Activated T-cell treated with anti-CD3 and anti-CD28 coated beads, Interleukin-2, amount 50 U/mL, for 4 hours (primary cell): Measurements from ENCODE around the gene PIK3C2G. TPM values are rescaled to one million over a fixed set of nuclear protein-coding genes. Genes with fewer than 3 reads are reported as not detected.

Source experiments
- ATAC-seq, 2 donors: fragments of 200-7000 bp; cut with Tn5 transposase; one replicate each; pipeline ENCODE4 v1.10.0; 2021
- DNase-seq: peaks from one replicate; pipeline ENCODE4 v3.0.0-alpha.2; 2020
- H3K27me3 Mint-ChIP-seq: one replicate; pipeline ENCODE4 v1.8.0; 2021; ENCODE audit warnings: low read depth, mixed read lengths
- H3K36me3 Mint-ChIP-seq: one replicate; pipeline ENCODE4 v1.8.0; 2022; ENCODE audit warnings: mixed read lengths; ENCODE audit not compliant: insufficient read depth
- H3K4me1 Mint-ChIP-seq: one replicate; pipeline ENCODE4 v1.8.0; 2021; ENCODE audit warnings: low read depth, mixed read lengths
- H3K4me3 Mint-ChIP-seq: one replicate; pipeline ENCODE4 v1.8.0; 2021; ENCODE audit warnings: mild to moderate bottlenecking, moderate library complexity, mixed read lengths
- H3K9me3 Mint-ChIP-seq: one replicate; pipeline ENCODE4 v1.8.0; 2021; ENCODE audit warnings: mixed read lengths
- total RNA-seq, 3 donors: library from RNA; stranded (reverse); gene quantifications; one replicate each; pipeline ENCODE4 v1.2.1, GENCODE V29; 2021

PIK3C2G gene
- total RNA-seq, 3 donors from 2014 or later, result not detected

GRCh38 chr12:18261906-18262305 is 588 bp downstream of the PIK3C2G start:
- no peaks in the 10 kb centered on the region for H3K36me3 Mint-ChIP-seq

DNA sequence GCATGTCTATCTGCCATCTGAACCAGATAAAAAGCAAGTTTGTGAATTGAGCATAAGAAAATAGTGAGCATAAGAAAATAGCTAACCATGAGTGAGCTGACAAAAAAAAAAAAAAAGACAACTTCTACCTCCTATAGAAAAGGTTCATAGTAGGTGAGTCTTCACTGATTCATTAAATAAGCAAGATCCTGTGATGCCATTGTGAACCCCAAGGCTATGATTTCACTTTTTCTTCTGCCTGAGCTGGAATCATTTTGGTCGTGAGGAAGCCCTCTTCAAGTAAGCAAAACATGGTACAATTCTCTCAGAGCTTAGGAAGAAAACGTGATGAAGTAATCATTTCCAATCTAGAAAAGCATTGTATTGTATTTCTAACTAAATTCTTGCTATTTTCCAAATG is 1.2 kb downstream of the PIK3C2G start:
- DNase-seq, result no peak
- H3K27me3 Mint-ChIP-seq, result no peaks in the 10 kb centered on the region
- no peaks in the 10 kb centered on the region for H3K36me3 Mint-ChIP-seq
- H3K9me3 Mint-ChIP-seq, result peaks cover 6% of the 10 kb centered on the region
- ATAC-seq, result no peak
- H3K4me1 Mint-ChIP-seq, result no peaks in the 10 kb centered on the region
- H3K4me3 Mint-ChIP-seq, result no peak overlapping the region

More at GRCh38 chr12:18261906-18262305, 588 bp downstream of the PIK3C2G start:
- Mint-ChIP-seq H3K27me3 (no peaks in the 10 kb centered on the region), H3K4me1 (no peaks in the 10 kb centered on the region), H3K4me3 (no peak overlapping the region), H3K9me3 (peaks cover 4% of the 10 kb centered on the region)
- ATAC-seq (no peak), DNase-seq (no peak)

- Mint-ChIP-seq H3K36me3 (no peaks in the 10 kb centered on the region), H3K27me3 (no peaks in the 10 kb centered on the region), H3K9me3 (peaks cover 9% of the 10 kb centered on the region), H3K4me1 (no peaks in the 10 kb centered on the region), H3K4me3 (no peak overlapping the region)
- ATAC-seq (no peak), DNase-seq (no peak)
Measured at GRCh38 chr12:18264581-18265075, 3.3 kb downstream of the PIK3C2G start.

DNA sequence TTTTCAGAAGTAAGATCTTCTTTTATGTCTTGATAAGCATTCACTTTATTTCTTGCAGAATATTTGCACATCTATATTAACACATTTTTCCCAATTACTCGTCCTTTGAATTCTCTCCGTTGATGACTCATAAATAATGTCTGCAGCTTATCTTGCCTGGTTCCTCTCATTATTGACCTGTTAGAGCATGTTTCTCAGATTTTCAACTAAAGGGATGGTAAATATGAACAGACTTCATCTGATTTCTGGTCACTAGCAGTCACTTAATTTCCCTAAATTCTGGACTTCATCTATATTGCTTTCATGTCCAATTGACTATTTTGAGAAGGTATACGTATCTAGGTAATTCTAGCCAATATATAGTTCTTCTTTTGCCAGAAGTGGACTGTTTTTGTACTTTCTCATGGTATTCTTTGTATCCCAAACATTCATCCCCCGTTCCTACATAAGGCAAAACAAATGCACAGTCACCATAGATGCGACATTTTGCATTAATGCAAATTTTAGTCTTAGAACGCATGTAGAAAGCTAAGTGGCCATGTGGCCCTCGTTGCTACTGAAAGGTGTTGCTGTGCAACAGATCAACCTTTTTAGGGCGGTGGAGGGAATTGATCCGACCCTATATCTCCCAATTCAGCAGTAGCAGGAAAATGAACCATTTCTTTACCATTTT is 6.2 kb downstream of the PIK3C2G start:
- ATAC-seq (no peak), DNase-seq (no peak)
- Mint-ChIP-seq H3K4me3 (no peak overlapping the region), H3K4me1 (no peaks in the 10 kb centered on the region), H3K36me3 (no peaks in the 10 kb centered on the region), H3K27me3 (no peaks in the 10 kb centered on the region), H3K9me3 (peaks cover 9% of the 10 kb centered on the region)

GRCh38 chr12:18270958-18271460 is 9.7 kb downstream of the PIK3C2G start:
- H3K4me1 Mint-ChIP-seq, result no peaks in the 10 kb centered on the region
- peaks cover 12% of the 10 kb centered on the region for H3K9me3 Mint-ChIP-seq
- ATAC-seq (no peak), DNase-seq (no peak)
- no peaks in the 10 kb centered on the region for H3K36me3 Mint-ChIP-seq
- no peaks in the 10 kb centered on the region for H3K27me3 Mint-ChIP-seq
- no peak overlapping the region for H3K4me3 Mint-ChIP-seq

DNA sequence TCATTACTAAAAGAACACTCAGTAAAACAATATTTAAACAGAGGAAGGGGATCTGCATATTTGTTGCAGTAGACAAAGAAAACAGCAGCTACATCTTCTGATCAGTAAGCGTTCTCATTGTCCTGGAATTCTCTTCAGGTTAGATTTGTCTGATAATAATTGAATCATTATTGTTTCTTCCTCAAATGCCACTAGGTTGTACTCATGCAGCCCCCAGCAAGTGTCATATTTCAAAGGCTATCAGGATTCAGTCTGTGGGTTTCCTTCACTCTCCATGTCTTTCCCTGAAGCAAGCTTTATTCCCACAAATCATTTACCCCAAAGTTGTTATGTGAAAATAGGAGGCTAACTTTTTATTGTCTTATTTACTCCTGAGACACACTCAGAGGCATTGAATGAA is 14.7 kb downstream of the PIK3C2G start:
- Mint-ChIP-seq H3K36me3 (no peaks in the 10 kb centered on the region), H3K4me3 (no peak overlapping the region), H3K4me1 (no peaks in the 10 kb centered on the region), H3K9me3 (peaks cover 15% of the 10 kb centered on the region), H3K27me3 (no peaks in the 10 kb centered on the region)
- DNase-seq (no peak), ATAC-seq (no peak)

GRCh38 chr12:18277196-18277595 is 15.9 kb downstream of the PIK3C2G start:
- Mint-ChIP-seq H3K4me3 (no peak overlapping the region), H3K36me3 (no peaks in the 10 kb centered on the region), H3K27me3 (no peaks in the 10 kb centered on the region), H3K9me3 (peaks cover 19% of the 10 kb centered on the region), H3K4me1 (no peaks in the 10 kb centered on the region)
- DNase-seq (no peak), ATAC-seq (no peak)

DNA sequence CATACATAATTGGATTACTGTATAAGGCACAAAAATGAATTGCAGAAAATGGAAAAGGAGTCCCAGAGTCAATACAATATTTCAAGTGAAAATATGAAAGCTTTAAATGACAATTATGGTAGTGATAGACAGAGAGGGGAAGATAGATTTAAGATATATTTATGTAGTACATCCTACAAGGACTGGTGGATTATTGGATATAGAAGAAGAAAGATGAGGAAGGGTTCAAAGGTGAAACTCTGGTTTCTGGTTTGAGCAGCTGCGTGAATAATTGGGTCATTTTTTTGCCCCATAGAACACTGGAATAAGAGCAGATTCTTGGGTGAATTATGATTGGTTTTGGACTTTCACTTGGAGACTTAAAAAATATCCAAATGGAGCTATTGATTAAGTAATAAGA is 19.4 kb downstream of the PIK3C2G start:
- Mint-ChIP-seq H3K4me3 (no peak overlapping the region), H3K9me3 (peaks cover 15% of the 10 kb centered on the region)

GRCh38 chr12:18281941-18282340 is 20.6 kb downstream of the PIK3C2G start:
- Mint-ChIP-seq H3K9me3 (peaks cover 16% of the 10 kb centered on the region), H3K4me3 (no peak overlapping the region), H3K27me3 (no peaks in the 10 kb centered on the region), H3K4me1 (no peaks in the 10 kb centered on the region), H3K36me3 (no peaks in the 10 kb centered on the region)
- ATAC-seq (no peak), DNase-seq (no peak)

More for the DNA sequence above, 19.4 kb downstream of the PIK3C2G start:
- Mint-ChIP-seq H3K27me3 (no peaks in the 10 kb centered on the region), H3K4me1 (no peaks in the 10 kb centered on the region), H3K36me3 (no peaks in the 10 kb centered on the region)
- ATAC-seq (no peak), DNase-seq (no peak)

DNA sequence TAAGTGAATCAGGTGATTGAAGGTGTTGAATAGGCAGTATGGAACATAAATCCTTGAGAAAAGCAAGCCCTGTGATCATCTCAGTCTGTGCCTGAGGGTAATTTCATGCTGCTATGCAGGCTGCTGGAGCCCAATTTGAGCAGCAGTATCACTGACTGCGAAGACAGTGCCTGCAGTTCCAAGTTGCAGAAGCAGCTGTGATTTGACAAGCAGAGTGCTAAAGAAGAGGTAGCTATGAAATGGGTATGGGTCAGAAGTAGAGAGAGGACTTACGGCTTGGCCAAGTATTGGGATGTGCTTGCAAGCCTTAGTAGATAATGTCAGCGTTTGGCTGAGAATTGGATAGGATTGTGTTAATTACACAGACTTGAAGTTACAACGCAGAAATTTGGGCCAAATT is 22.5 kb downstream of the PIK3C2G start:
- H3K4me1 Mint-ChIP-seq, result no peaks in the 10 kb centered on the region
- ATAC-seq (no peak), DNase-seq (no peak)
- no peaks in the 10 kb centered on the region for H3K27me3 Mint-ChIP-seq
- H3K4me3 Mint-ChIP-seq, result no peak overlapping the region
- H3K36me3 Mint-ChIP-seq, result no peaks in the 10 kb centered on the region
- peaks cover 16% of the 10 kb centered on the region for H3K9me3 Mint-ChIP-seq

- no peak overlapping the region for H3K4me3 Mint-ChIP-seq
- H3K36me3 Mint-ChIP-seq, result no peaks in the 10 kb centered on the region
- no peak for ATAC-seq
- no peaks in the 10 kb centered on the region for H3K27me3 Mint-ChIP-seq
- no peaks in the 10 kb centered on the region for H3K4me1 Mint-ChIP-seq
- H3K9me3 Mint-ChIP-seq, result peaks cover 16% of the 10 kb centered on the region
- no peak for DNase-seq
Measured at GRCh38 chr12:18284386-18284785, 23.1 kb downstream of the PIK3C2G start.

- no peaks in the 10 kb centered on the region for H3K27me3 Mint-ChIP-seq
- no peak overlapping the region for H3K4me3 Mint-ChIP-seq
- DNase-seq (no peak), ATAC-seq (no peak)
- H3K36me3 Mint-ChIP-seq, result no peaks in the 10 kb centered on the region
- H3K4me1 Mint-ChIP-seq, result no peaks in the 10 kb centered on the region
- H3K9me3 Mint-ChIP-seq, result peaks cover 16% of the 10 kb centered on the region
Measured at GRCh38 chr12:18285161-18285560, 23.8 kb downstream of the PIK3C2G start.

GRCh38 chr12:18290386-18290785 is 29.1 kb downstream of the PIK3C2G start:
- no peak for ATAC-seq
- no peaks in the 10 kb centered on the region for H3K27me3 Mint-ChIP-seq

GRCh38 chr12:18294889-18295288 is 33.6 kb downstream of the PIK3C2G start:
- no peaks in the 10 kb centered on the region for H3K27me3 Mint-ChIP-seq
- no peak overlapping the region for H3K4me3 Mint-ChIP-seq
- H3K9me3 Mint-ChIP-seq, result peaks cover 9% of the 10 kb centered on the region
- ATAC-seq (no peak), DNase-seq (no peak)
- no peaks in the 10 kb centered on the region for H3K4me1 Mint-ChIP-seq
- H3K36me3 Mint-ChIP-seq, result no peaks in the 10 kb centered on the region

More at GRCh38 chr12:18290386-18290785, 29.1 kb downstream of the PIK3C2G start:
- no peaks in the 10 kb centered on the region for H3K36me3 Mint-ChIP-seq
- DNase-seq, result no peak
- H3K4me1 Mint-ChIP-seq, result no peaks in the 10 kb centered on the region
- H3K9me3 Mint-ChIP-seq, result peaks cover 5% of the 10 kb centered on the region
- H3K4me3 Mint-ChIP-seq, result no peak overlapping the region

DNA sequence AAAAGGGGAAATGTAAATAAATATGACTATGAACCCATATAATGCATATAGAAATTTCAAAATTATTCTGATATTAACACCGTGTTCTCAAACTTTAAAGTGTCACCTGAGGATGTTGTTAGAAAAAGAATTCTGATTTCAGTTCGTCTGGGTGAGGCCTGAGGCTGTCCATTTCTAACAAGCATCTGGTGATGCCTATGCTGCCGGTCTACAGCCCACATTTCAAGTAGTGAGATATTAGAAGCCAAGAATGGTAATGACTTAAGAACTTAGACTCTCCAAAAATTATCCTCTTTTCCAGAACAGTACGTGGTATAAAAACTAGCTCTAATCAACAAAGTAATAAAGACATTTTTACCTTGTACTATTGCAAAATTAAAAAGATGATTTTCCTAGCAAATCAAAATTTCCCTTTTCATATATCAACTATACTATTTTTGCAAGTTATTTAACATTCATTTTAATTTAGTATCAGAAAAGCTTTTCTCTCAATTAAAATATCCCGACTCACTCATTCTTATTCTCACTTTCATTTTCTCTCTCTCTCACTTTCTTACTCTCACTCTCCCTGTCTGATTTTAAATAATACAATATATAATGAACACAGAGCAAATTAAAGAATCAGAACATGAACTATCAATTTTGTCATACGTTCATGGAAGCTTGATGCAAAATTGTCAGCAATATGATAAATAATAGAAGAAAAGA is 35.0 kb downstream of the PIK3C2G start:
- H3K4me3 Mint-ChIP-seq, result no peak overlapping the region
- DNase-seq (no peak), ATAC-seq (no peak)
- peaks cover 21% of the 10 kb centered on the region for H3K9me3 Mint-ChIP-seq
- H3K4me1 Mint-ChIP-seq, result no peaks in the 10 kb centered on the region
- H3K36me3 Mint-ChIP-seq, result no peaks in the 10 kb centered on the region
- no peaks in the 10 kb centered on the region for H3K27me3 Mint-ChIP-seq
